HCT116 (cell line): ENCODE results near the gene CCER1. TPM values are rescaled to one million over a fixed set of nuclear protein-coding genes. Genes with fewer than 3 reads are reported as not detected.

ENCODE experiments used
- ATAC-seq: fragments of 200-7000 bp; cut with Tn5 transposase; 2 replicates; pipeline ENCODE4 v1.9.1; 2020; ENCODE audit warnings: mild to moderate bottlenecking, moderate library complexity
- BruUV-seq: library from RNA; stranded (reverse); fragments of 400-500 nt; replicated peaks from 2 replicates; lab custom pipeline; 2021; lab: Mats Ljungman, UMichigan
- CTCF ChIA-PET: fragments of 300-600 bp; sonication (Branson Sonifier 250); formaldehyde crosslinking; loops from one replicate; lab custom pipeline; 2021; ENCODE audit warnings: antibody characterized with exemption; lab: Charles Lee
- POLR2A ChIA-PET: fragments of 300-600, 350-600 bp; sonication (Branson Sonifier 250); formaldehyde crosslinking; loops from one replicate; lab custom pipeline; 2021; ENCODE audit warnings: antibody characterized with exemption; lab: Charles Lee
- RAD21 ChIA-PET, 2 experiments: fragments of 300-600 bp; sonication (Branson Sonifier 250); formaldehyde crosslinking; loops; one replicate each; lab custom pipeline; 2023; ENCODE audit warnings: low total read pairs in 2 of 2; ENCODE audit not compliant: uncharacterized antibody in 2 of 2, unreplicated experiment in 2 of 2, low non-redundant PET in 1 of 2; lab: Charles Lee
- DNase-seq: peaks from one replicate; pipeline ENCODE4 v3.0.0-alpha.2; 2010; ENCODE audit warnings: low read depth, low spot score
- H2AFZ ChIP-seq: fragments of 200-600 bp; shearing (Covaris generic), sonication (generic); 2 replicates; pipeline ENCODE4 v1.6.1; 2017; ENCODE audit warnings: low read depth, mixed run types, mixed read lengths, antibody characterized with exemption, low read length; ENCODE audit not compliant: poor library complexity, severe bottlenecking
- H3K27ac ChIP-seq: 2 replicates; pipeline ENCODE4 v1.5.1; 2012; ENCODE audit warnings: low read depth, low read length
- H3K27me3 ChIP-seq: fragments of 200-600 bp; sonication (generic); 2 replicates; pipeline ENCODE4 v1.6.1; 2016; ENCODE audit warnings: mixed run types, low read length, mixed read lengths; ENCODE audit not compliant: insufficient read depth
- H3K36me3 ChIP-seq, 2 experiments: fragments of 200-500 bp in 1 of 2; fragments of 200-600 bp in 1 of 2; sonication (Bioruptor generic) in 1 of 2; sonication (generic) in 1 of 2; 2 replicates each; pipeline versions ENCODE4 v1.5.1 to v1.6.1; 2014 to 2016; ENCODE audit warnings: low read length in 2 of 2, inconsistent platforms in 1 of 2, mixed read lengths in 1 of 2, mixed run types in 1 of 2; ENCODE audit not compliant: insufficient read depth in 2 of 2, control insufficient read depth in 1 of 2
- H3K4me1 ChIP-seq, 2 experiments: fragments of 200-600 bp in 1 of 2; sonication (generic) in 1 of 2; 2 replicates each; pipeline versions ENCODE4 v1.5.1 to v1.6.1; 2012 to 2017; ENCODE audit warnings: low read length in 2 of 2, inconsistent platforms in 1 of 2, mild to moderate bottlenecking in 1 of 2, mixed read lengths in 1 of 2, mixed run types in 1 of 2, moderate library complexity in 1 of 2; ENCODE audit not compliant: insufficient read depth in 2 of 2, control insufficient read depth in 1 of 2
- H3K4me2 ChIP-seq: fragments of 200-600 bp; sonication (generic); 2 replicates; pipeline ENCODE4 v1.6.1; 2017; ENCODE audit warnings: mixed run types, low read length, mixed read lengths
- H3K4me3 ChIP-seq, 2 experiments: fragments of 200-600 bp in 1 of 2; sonication (generic) in 1 of 2; replicated peaks in 1 of 2; 2 replicates each; pipeline ENCODE4 v1.5.1; 2011 to 2016; ENCODE audit warnings: low read length in 2 of 2, control low read depth in 1 of 2, low read depth in 1 of 2, mild to moderate bottlenecking in 1 of 2, mixed read lengths in 1 of 2, mixed run types in 1 of 2
- H3K79me2 ChIP-seq: fragments of 200-600 bp; sonication (generic); 2 replicates; pipeline ENCODE4 v1.6.1; 2017; ENCODE audit warnings: mild to moderate bottlenecking, mixed run types, low read length, moderate library complexity, mixed read lengths; ENCODE audit not compliant: insufficient read depth
- H3K9ac ChIP-seq: fragments of 200-600 bp; sonication (generic); 2 replicates; pipeline ENCODE4 v1.6.1; 2016; ENCODE audit warnings: low read length, mixed read lengths
- H3K9me2 ChIP-seq: fragments of 200-600 bp; sonication (generic), shearing (Covaris generic); 2 replicates; pipeline ENCODE4 v1.6.1; 2017; ENCODE audit warnings: mixed run types, mild to moderate bottlenecking, moderate library complexity; ENCODE audit not compliant: insufficient read depth
- H3K9me3 ChIP-seq, 2 experiments: fragments of 200-500 bp in 1 of 2; fragments of 200-600 bp in 1 of 2; sonication (Bioruptor generic) in 1 of 2; sonication (generic) in 1 of 2; 2 replicates each; pipeline ENCODE4 v1.6.1; 2014 to 2017; ENCODE audit warnings: low read length in 2 of 2, mixed read lengths in 2 of 2, inconsistent platforms in 1 of 2, low read depth in 1 of 2, mild to moderate bottlenecking in 1 of 2, mixed run types in 1 of 2, moderate library complexity in 1 of 2; ENCODE audit not compliant: control insufficient read depth in 1 of 2, insufficient read depth in 1 of 2
- H4K20me1 ChIP-seq: fragments of 200-600 bp; sonication (generic), shearing (Covaris generic); 2 replicates; pipeline ENCODE4 v1.6.1; 2017; ENCODE audit warnings: mixed run types, mild to moderate bottlenecking, moderate library complexity; ENCODE audit not compliant: insufficient read depth
- CEBPB ChIP-seq: IDR thresholded peaks from 2 replicates; pipeline ENCODE4 v1.6.1; 2012; ENCODE audit warnings: low read depth
- EZH2 ChIP-seq: fragments of 200-600 bp; sonication (generic); IDR thresholded peaks from 2 replicates; pipeline ENCODE4 v1.6.1; 2017; ENCODE audit warnings: antibody characterized with exemption, mixed run types
- FOSL1 ChIP-seq: IDR thresholded peaks from 2 replicates; pipeline ENCODE4 v1.6.1; 2012; ENCODE audit warnings: low read depth
- JUND ChIP-seq: IDR thresholded peaks from 2 replicates; pipeline ENCODE4 v1.6.1; 2012
- POLR2A ChIP-seq: IDR thresholded peaks from 2 replicates; pipeline ENCODE4 v1.7.0; 2011; ENCODE audit warnings: borderline replicate concordance; ENCODE audit not compliant: insufficient read depth, insufficient read length; ENCODE audit errors: extremely low read depth
- RAD21 ChIP-seq: IDR thresholded peaks from 2 replicates; pipeline ENCODE4 v1.6.1; 2012; ENCODE audit warnings: low read depth, mild to moderate bottlenecking
- ZFX ChIP-seq: fragments of 450-650 bp; IDR thresholded peaks from 2 replicates; pipeline ENCODE4 v1.6.1; 2017
- ZNF274 ChIP-seq: fragments of 200-500 bp; sonication (Bioruptor generic); IDR thresholded peaks from 2 replicates; pipeline ENCODE4 v1.6.1; 2014; ENCODE audit warnings: mild to moderate bottlenecking, low read depth, low read length, inconsistent platforms
- intact Hi-C: fragments of 100-400 bp; cut with micrococcal nuclease; formaldehyde crosslinking; loops from 2 replicates; pipeline ENCODE4 v1.10.0; 2022
- total RNA-seq: library from RNA; stranded (reverse); gene quantifications from one replicate; pipeline ENCODE4 v1.2.1, GENCODE V29; 2021; ENCODE audit not compliant: unreplicated experiment
- TF ChIP-seq, protein P1 (sequence below), 3 experiments: fragments of 200-600 bp in 1 of 3; sonication (generic) in 1 of 3; IDR thresholded peaks in 2 of 3; conservative IDR thresholded peaks in 1 of 3; 2 replicates each; pipeline ENCODE4 v1.5.1; 2012 to 2017; ENCODE audit warnings: low read depth in 2 of 3, low read length in 2 of 3, antibody characterized with exemption in 1 of 3, borderline replicate concordance in 1 of 3, control low read depth in 1 of 3, mild to moderate bottlenecking in 1 of 3, mixed read lengths in 1 of 3, mixed run types in 1 of 3, moderate library complexity in 1 of 3; ENCODE audit not compliant: insufficient read depth in 1 of 3

CCER1 gene
- total RNA-seq, 1 experiment from 2014 or later, result not detected

DNA sequence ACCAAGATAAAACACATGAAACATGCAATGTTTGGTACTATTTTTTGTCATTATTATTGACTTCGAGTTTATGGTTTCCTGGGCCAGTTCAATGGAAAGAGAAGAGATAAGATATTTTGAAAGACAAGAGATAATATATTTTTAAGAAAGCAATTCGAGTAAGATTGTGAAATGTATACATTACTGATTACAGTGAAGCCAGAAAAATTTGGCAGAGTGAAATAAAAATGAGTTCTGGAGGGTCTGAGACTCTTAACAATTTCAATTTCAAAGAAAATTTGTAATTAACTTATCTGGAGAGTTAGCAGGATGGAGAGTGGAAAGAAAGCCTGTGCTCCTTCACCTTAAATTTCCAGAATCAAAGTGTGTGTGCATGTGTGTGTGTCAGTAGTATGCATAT, 17.3 kb downstream of the CCER1 start:
- ChIA-PET CTCF (interaction anchor here (2.4 kb wide), 1 partner anchor 8 kb away, joined by 10 read pairs; no protein-coding TSS in a partner anchor), RAD21 (no interaction called here), POLR2A (no interaction called here)
- TF ChIP-seq JUND (no peak), FOSL1 (no peak), RAD21 (no peak), POLR2A (no peak), EZH2 (no peak), ZFX (no peak), CEBPB (no peak), ZNF274 (no peak)
- TF ChIP-seq, protein P1, sequence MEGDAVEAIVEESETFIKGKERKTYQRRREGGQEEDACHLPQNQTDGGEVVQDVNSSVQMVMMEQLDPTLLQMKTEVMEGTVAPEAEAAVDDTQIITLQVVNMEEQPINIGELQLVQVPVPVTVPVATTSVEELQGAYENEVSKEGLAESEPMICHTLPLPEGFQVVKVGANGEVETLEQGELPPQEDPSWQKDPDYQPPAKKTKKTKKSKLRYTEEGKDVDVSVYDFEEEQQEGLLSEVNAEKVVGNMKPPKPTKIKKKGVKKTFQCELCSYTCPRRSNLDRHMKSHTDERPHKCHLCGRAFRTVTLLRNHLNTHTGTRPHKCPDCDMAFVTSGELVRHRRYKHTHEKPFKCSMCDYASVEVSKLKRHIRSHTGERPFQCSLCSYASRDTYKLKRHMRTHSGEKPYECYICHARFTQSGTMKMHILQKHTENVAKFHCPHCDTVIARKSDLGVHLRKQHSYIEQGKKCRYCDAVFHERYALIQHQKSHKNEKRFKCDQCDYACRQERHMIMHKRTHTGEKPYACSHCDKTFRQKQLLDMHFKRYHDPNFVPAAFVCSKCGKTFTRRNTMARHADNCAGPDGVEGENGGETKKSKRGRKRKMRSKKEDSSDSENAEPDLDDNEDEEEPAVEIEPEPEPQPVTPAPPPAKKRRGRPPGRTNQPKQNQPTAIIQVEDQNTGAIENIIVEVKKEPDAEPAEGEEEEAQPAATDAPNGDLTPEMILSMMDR (IDR thresholded peaks at IDR 0.05 in 2 of 3, conservative IDR thresholded peaks at IDR 0.05 in 1 of 3; ENCODE audit: borderline replicate concordance in 1 of 3, insufficient read depth in 1 of 3, low read depth in 2 of 3, low read length in 2 of 3), result no peak
- DNase-seq, result no peak
- H3K27me3 ChIP-seq, result no peaks in the 10 kb centered on the region
- BruUV-seq, result no TSS peak
- H3K4me1 ChIP-seq, result peaks cover 0 to 12% of the 10 kb centered on the region in 2 experiments; a peak in 3 of 4 replicates
- H2AFZ ChIP-seq, result no peak overlapping the region
- no peaks in the 10 kb centered on the region for H3K79me2 ChIP-seq
- no peaks in the 10 kb centered on the region for H3K36me3 ChIP-seq
- no peak overlapping the region for H3K4me3 ChIP-seq
- H3K9me3 ChIP-seq, result no peaks in the 10 kb centered on the region
- no peak overlapping the region for H3K27ac ChIP-seq
- no peak for ATAC-seq
- H3K9ac ChIP-seq, result no peak overlapping the region
- H4K20me1 ChIP-seq, result no peaks in the 10 kb centered on the region
- intact Hi-C loops, result no loop called here
- H3K4me2 ChIP-seq, result no peak overlapping the region
- no peaks in the 10 kb centered on the region for H3K9me2 ChIP-seq
